Measurements from ENCODE around the gene LYPD6B.
"Not testable (repeated sequence)": the region's sequence is repeated elsewhere in the genome, so short reads cannot be mapped to it uniquely, and the experiment has no call there.

LYPD6B gene

GRCh38 chr2:149213764-149214493 is 175.4 kb downstream of the LYPD6B start:
- no peak for DNase-seq (ENCODE audit: low read depth)

GRCh38 chr2:149218497-149218896 is 180.0 kb downstream of the LYPD6B start:
- DNase-seq (ENCODE audit: low read depth) = no peak

- no peak for DNase-seq (ENCODE audit: low read depth)
Observed at GRCh38 chr2:149219856-149220255, 181.4 kb downstream of the LYPD6B start.

GRCh38 chr2:149221002-149221401 is 182.5 kb downstream of the LYPD6B start:
- DNase-seq (ENCODE audit: low read depth) = no peak

- DNase-seq (ENCODE audit: low read depth) = no peak
Observed at GRCh38 chr2:149221898-149222297, 183.4 kb downstream of the LYPD6B start.

GRCh38 chr2:149223472-149224095 is 185.1 kb downstream of the LYPD6B start:
- no peak for DNase-seq (ENCODE audit: low read depth)

- no peak for DNase-seq (ENCODE audit: low read depth)
Observed at GRCh38 chr2:149224543-149224942, 186.0 kb downstream of the LYPD6B start.

- DNase-seq (ENCODE audit: low read depth) = no peak
Observed at GRCh38 chr2:149225446-149225845, 186.9 kb downstream of the LYPD6B start.

- DNase-seq (ENCODE audit: low read depth) = no peak
Observed at GRCh38 chr2:149226790-149227189, 188.3 kb downstream of the LYPD6B start.

GRCh38 chr2:149235816-149236375 is 197.4 kb downstream of the LYPD6B start:
- DNase-seq (ENCODE audit: low read depth) = no peak

GRCh38 chr2:149236410-149236809 is 197.9 kb downstream of the LYPD6B start:
- DNase-seq (ENCODE audit: low read depth) = no peak

- no peak for DNase-seq (ENCODE audit: low read depth)
Observed at GRCh38 chr2:149246186-149246585, 207.7 kb downstream of the LYPD6B start.

- DNase-seq (ENCODE audit: low read depth) = not testable (repeated sequence)
Observed at GRCh38 chr2:149251436-149251835, 212.9 kb downstream of the LYPD6B start.

GRCh38 chr2:149256877-149257276 is 218.4 kb downstream of the LYPD6B start:
- not testable (repeated sequence) for DNase-seq (ENCODE audit: low read depth)

GRCh38 chr2:149258531-149258930 is 220.0 kb downstream of the LYPD6B start:
- DNase-seq (ENCODE audit: low read depth) = no peak

- DNase-seq (ENCODE audit: low read depth) = no peak
Observed at GRCh38 chr2:149259136-149259535, 220.6 kb downstream of the LYPD6B start.

GRCh38 chr2:149261692-149262091 is 223.2 kb downstream of the LYPD6B start:
- DNase-seq (ENCODE audit: low read depth) = no peak

Data from stimulated activated CD8-positive, alpha-beta memory T cell treated with anti-CD3 and anti-CD28 coated beads, Interleukin-4, amount 100 ng/mL, for 24 hours (primary cell).